HL-60 (cell line): ENCODE measurements around the gene GNAI2.

ENCODE experiments used
- GABPA ChIP-seq: IDR thresholded peaks from 2 replicates; pipeline ENCODE4 v1.6.1; 2012; ENCODE audit warnings: low read depth
- POLR2AphosphoS5 ChIP-seq: IDR thresholded peaks from 2 replicates; pipeline ENCODE4 v1.6.1; 2012; ENCODE audit warnings: low read depth
- TF ChIP-seq, protein P1 (sequence below): IDR thresholded peaks from one replicate; pipeline ENCODE4 v1.5.1; 2011; ENCODE audit warnings: low read length, control low read depth, inconsistent platforms; ENCODE audit not compliant: insufficient read depth
- TF ChIP-seq, protein P2 (sequence below): IDR thresholded peaks from 2 replicates; pipeline ENCODE4 v1.6.1; 2012; ENCODE audit warnings: low read depth; ENCODE audit not compliant: insufficient replicate concordance

GRCh38 chr3:50278123-50278879, 42.3 kb downstream of the GNAI2 start:
- TF ChIP-seq GABPA, result no peak
- no peak for TF ChIP-seq POLR2AphosphoS5
- TF ChIP-seq, protein P1, sequence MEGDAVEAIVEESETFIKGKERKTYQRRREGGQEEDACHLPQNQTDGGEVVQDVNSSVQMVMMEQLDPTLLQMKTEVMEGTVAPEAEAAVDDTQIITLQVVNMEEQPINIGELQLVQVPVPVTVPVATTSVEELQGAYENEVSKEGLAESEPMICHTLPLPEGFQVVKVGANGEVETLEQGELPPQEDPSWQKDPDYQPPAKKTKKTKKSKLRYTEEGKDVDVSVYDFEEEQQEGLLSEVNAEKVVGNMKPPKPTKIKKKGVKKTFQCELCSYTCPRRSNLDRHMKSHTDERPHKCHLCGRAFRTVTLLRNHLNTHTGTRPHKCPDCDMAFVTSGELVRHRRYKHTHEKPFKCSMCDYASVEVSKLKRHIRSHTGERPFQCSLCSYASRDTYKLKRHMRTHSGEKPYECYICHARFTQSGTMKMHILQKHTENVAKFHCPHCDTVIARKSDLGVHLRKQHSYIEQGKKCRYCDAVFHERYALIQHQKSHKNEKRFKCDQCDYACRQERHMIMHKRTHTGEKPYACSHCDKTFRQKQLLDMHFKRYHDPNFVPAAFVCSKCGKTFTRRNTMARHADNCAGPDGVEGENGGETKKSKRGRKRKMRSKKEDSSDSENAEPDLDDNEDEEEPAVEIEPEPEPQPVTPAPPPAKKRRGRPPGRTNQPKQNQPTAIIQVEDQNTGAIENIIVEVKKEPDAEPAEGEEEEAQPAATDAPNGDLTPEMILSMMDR, result no peak
- TF ChIP-seq, protein P2, sequence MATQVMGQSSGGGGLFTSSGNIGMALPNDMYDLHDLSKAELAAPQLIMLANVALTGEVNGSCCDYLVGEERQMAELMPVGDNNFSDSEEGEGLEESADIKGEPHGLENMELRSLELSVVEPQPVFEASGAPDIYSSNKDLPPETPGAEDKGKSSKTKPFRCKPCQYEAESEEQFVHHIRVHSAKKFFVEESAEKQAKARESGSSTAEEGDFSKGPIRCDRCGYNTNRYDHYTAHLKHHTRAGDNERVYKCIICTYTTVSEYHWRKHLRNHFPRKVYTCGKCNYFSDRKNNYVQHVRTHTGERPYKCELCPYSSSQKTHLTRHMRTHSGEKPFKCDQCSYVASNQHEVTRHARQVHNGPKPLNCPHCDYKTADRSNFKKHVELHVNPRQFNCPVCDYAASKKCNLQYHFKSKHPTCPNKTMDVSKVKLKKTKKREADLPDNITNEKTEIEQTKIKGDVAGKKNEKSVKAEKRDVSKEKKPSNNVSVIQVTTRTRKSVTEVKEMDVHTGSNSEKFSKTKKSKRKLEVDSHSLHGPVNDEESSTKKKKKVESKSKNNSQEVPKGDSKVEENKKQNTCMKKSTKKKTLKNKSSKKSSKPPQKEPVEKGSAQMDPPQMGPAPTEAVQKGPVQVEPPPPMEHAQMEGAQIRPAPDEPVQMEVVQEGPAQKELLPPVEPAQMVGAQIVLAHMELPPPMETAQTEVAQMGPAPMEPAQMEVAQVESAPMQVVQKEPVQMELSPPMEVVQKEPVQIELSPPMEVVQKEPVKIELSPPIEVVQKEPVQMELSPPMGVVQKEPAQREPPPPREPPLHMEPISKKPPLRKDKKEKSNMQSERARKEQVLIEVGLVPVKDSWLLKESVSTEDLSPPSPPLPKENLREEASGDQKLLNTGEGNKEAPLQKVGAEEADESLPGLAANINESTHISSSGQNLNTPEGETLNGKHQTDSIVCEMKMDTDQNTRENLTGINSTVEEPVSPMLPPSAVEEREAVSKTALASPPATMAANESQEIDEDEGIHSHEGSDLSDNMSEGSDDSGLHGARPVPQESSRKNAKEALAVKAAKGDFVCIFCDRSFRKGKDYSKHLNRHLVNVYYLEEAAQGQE, result no peak
